Liver (tissue), 3 donors: Measurements from ENCODE around the gene COX18.

Experiments used
- EGR1 ChIP-seq, 2 donors: IDR thresholded peaks; 2 replicates each; pipeline ENCODE4 v1.6.1; 2016 to 2018; ENCODE audit warnings: antibody characterized with exemption in 2 of 2, low read depth in 2 of 2
- GABPA ChIP-seq, 2 donors: IDR thresholded peaks in 1 of 2; conservative IDR thresholded peaks in 1 of 2; 2 replicates each; pipeline ENCODE4 v1.6.1; 2016; ENCODE audit warnings: antibody characterized with exemption in 2 of 2, mild to moderate bottlenecking in 1 of 2, moderate library complexity in 1 of 2
- HNF4A ChIP-seq, 2 donors: conservative IDR thresholded peaks; 2 replicates each; pipeline ENCODE4 v1.6.1; 2016; ENCODE audit warnings: antibody characterized with exemption in 2 of 2, mild to moderate bottlenecking in 2 of 2
- JUND ChIP-seq, 2 donors: IDR thresholded peaks; 2 replicates each; pipeline ENCODE4 v1.6.1; 2016; ENCODE audit warnings: antibody characterized with exemption in 2 of 2
- SP1 ChIP-seq: IDR thresholded peaks from 2 replicates; pipeline ENCODE4 v1.6.1; 2018; ENCODE audit warnings: antibody characterized with exemption, mild to moderate bottlenecking
- TAF1 ChIP-seq: conservative IDR thresholded peaks from 2 replicates; pipeline ENCODE4 v1.6.1; 2016; ENCODE audit warnings: antibody characterized with exemption, mild to moderate bottlenecking
- YY1 ChIP-seq: IDR thresholded peaks from 2 replicates; pipeline ENCODE4 v1.6.1; 2016; ENCODE audit warnings: antibody characterized with exemption, mild to moderate bottlenecking
- TF ChIP-seq, protein P1 (sequence below): fragments of 150-350 bp; IDR thresholded peaks from 2 replicates; pipeline ENCODE4 v1.5.1; 2017; ENCODE audit warnings: improper control_type of control experiment, low read depth, low read length; ENCODE audit not compliant: missing input control
- TF ChIP-seq, protein P2 (sequence below): IDR thresholded peaks from 2 replicates; pipeline ENCODE4 v1.6.1; 2016; ENCODE audit warnings: antibody characterized with exemption
- TF ChIP-seq, protein P3 (sequence below): IDR thresholded peaks from 2 replicates; pipeline ENCODE4 v1.6.1; 2016; ENCODE audit warnings: antibody characterized with exemption
- donor health status: healthy.
- donor health status: healthy.

DNA sequence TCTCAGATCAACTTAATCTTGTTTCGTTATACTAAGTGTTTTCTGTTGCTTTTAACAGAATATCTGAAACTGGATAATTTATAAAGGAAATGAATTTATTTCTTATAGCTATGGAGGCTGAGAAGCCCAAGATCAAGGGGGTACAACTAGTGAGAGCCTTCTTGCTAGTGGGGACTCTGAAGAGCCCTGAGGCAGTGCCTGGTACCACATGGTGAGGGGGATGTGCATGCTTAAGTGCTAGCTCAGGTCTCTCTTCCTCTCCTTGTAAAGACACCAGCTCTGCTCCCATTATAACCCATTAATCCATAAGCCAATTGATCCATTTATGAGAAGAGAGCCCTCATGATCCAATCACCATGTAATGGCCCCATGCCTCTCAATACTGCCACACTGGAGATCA lies 17.9 kb downstream of the COX18 start:
- TF ChIP-seq, protein P1, sequence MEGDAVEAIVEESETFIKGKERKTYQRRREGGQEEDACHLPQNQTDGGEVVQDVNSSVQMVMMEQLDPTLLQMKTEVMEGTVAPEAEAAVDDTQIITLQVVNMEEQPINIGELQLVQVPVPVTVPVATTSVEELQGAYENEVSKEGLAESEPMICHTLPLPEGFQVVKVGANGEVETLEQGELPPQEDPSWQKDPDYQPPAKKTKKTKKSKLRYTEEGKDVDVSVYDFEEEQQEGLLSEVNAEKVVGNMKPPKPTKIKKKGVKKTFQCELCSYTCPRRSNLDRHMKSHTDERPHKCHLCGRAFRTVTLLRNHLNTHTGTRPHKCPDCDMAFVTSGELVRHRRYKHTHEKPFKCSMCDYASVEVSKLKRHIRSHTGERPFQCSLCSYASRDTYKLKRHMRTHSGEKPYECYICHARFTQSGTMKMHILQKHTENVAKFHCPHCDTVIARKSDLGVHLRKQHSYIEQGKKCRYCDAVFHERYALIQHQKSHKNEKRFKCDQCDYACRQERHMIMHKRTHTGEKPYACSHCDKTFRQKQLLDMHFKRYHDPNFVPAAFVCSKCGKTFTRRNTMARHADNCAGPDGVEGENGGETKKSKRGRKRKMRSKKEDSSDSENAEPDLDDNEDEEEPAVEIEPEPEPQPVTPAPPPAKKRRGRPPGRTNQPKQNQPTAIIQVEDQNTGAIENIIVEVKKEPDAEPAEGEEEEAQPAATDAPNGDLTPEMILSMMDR, result no peak
- TF ChIP-seq, protein P2, sequence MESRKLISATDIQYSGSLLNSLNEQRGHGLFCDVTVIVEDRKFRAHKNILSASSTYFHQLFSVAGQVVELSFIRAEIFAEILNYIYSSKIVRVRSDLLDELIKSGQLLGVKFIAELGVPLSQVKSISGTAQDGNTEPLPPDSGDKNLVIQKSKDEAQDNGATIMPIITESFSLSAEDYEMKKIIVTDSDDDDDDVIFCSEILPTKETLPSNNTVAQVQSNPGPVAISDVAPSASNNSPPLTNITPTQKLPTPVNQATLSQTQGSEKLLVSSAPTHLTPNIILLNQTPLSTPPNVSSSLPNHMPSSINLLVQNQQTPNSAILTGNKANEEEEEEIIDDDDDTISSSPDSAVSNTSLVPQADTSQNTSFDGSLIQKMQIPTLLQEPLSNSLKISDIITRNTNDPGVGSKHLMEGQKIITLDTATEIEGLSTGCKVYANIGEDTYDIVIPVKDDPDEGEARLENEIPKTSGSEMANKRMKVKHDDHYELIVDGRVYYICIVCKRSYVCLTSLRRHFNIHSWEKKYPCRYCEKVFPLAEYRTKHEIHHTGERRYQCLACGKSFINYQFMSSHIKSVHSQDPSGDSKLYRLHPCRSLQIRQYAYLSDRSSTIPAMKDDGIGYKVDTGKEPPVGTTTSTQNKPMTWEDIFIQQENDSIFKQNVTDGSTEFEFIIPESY, result no peak
- TF ChIP-seq GABPA (IDR thresholded peaks at IDR 0.05 in 1 of 2, conservative IDR thresholded peaks at IDR 0.05 in 1 of 2) (no peak), SP1 (no peak), TAF1 (no peak), JUND (IDR thresholded peaks at IDR 0.05) (no peak), EGR1 (IDR thresholded peaks at IDR 0.05; ENCODE audit: low read depth in 2 of 2) (no peak), HNF4A (conservative IDR thresholded peaks at IDR 0.05) (no peak), YY1 (no peak)
- TF ChIP-seq, protein P3, sequence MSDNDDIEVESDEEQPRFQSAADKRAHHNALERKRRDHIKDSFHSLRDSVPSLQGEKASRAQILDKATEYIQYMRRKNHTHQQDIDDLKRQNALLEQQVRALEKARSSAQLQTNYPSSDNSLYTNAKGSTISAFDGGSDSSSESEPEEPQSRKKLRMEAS, result no peak
